ENCODE results near the gene PCDHGC4.

PCDHGC4 gene

GRCh38 chr5:141484310-141484640 is 555 bp upstream of the PCDHGC4 start:
- Mint-ChIP-seq H3K4me1 (peaks cover 8 to 11% of the 10 kb centered on the region in 2 donors), H3K27me3 (peaks cover 77 to 84% of the 10 kb centered on the region in 2 donors), H3K27ac (no peak overlapping the region), H3K4me3 (no peak overlapping the region), H3K36me3 (no peaks in the 10 kb centered on the region), H3K9me3 (no peaks in the 10 kb centered on the region)
- DNase-seq (no peak), ATAC-seq (replicated peaks) (no peak)

GRCh38 chr5:141485321-141486055 is 658 bp downstream of the PCDHGC4 start:
- Mint-ChIP-seq H3K27ac (no peak overlapping the region), H3K4me3 (no peak overlapping the region), H3K9me3 (no peaks in the 10 kb centered on the region), H3K36me3 (no peaks in the 10 kb centered on the region), H3K27me3 (peaks cover 79 to 85% of the 10 kb centered on the region in 2 donors), H3K4me1 (peaks cover 8 to 11% of the 10 kb centered on the region in 2 donors)
- no peak for ATAC-seq (replicated peaks)
- no peak for DNase-seq

GRCh38 chr5:141486091-141486490 is 1.3 kb downstream of the PCDHGC4 start:
- peaks cover 79 to 86% of the 10 kb centered on the region in 2 donors for H3K27me3 Mint-ChIP-seq
- DNase-seq (no peak), ATAC-seq (replicated peaks) (no peak)

GRCh38 chr5:141487131-141487530 is 2.3 kb downstream of the PCDHGC4 start:
- Mint-ChIP-seq H3K27me3 (peaks cover 85 to 94% of the 10 kb centered on the region in 2 donors), H3K36me3 (peaks cover 0 to 6% of the 10 kb centered on the region in 2 donors), H3K27ac (no peak overlapping the region), H3K9me3 (no peaks in the 10 kb centered on the region), H3K4me1 (peaks cover 15 to 16% of the 10 kb centered on the region in 2 donors), H3K4me3 (no peak overlapping the region)
- ATAC-seq (replicated peaks) (no peak), DNase-seq (no peak)

More at GRCh38 chr5:141486091-141486490, 1.3 kb downstream of the PCDHGC4 start:
- peaks cover 0 to 4% of the 10 kb centered on the region in 2 donors for H3K36me3 Mint-ChIP-seq
- peaks cover 9 to 11% of the 10 kb centered on the region in 2 donors for H3K4me1 Mint-ChIP-seq
- H3K9me3 Mint-ChIP-seq: no peaks in the 10 kb centered on the region
- no peak overlapping the region for H3K4me3 Mint-ChIP-seq
- H3K27ac Mint-ChIP-seq: no peak overlapping the region

- ATAC-seq (replicated peaks) (no peak), DNase-seq (no peak)
- H3K27ac Mint-ChIP-seq: no peak within 1 kb of the TSS
- peaks cover 70 to 83% of the 10 kb centered on the region in 2 donors for H3K27me3 Mint-ChIP-seq
- peaks cover 0 to 7% of the 10 kb centered on the region in 2 donors for H3K36me3 Mint-ChIP-seq
- H3K4me3 Mint-ChIP-seq: no peak within 1 kb of the TSS
- no peaks in the 10 kb centered on the region for H3K9me3 Mint-ChIP-seq
- H3K4me1 Mint-ChIP-seq: peaks cover 18% of the 10 kb centered on the region in 2 donors
Measured at GRCh38 chr5:141488591-141489561, 4.0 kb downstream of the PCDHGC4 start, which contains the start of gene PCDHGC5. Gene PCDHGC5 (plus strand): TSS chr5:141489081. CDS start chr5:141489241, 160 bp downstream.

- Mint-ChIP-seq H3K36me3 (peaks cover 0 to 7% of the 10 kb centered on the region in 2 donors), H3K27ac (no peak overlapping the region), H3K4me3 (no peak overlapping the region), H3K4me1 (peaks cover 12% of the 10 kb centered on the region in 2 donors), H3K9me3 (no peaks in the 10 kb centered on the region), H3K27me3 (peaks cover 61 to 83% of the 10 kb centered on the region in 2 donors)
- DNase-seq (no peak), ATAC-seq (replicated peaks) (no peak)
Measured at GRCh38 chr5:141489841-141490240, 5.0 kb downstream of the PCDHGC4 start.

- Mint-ChIP-seq H3K9me3 (no peaks in the 10 kb centered on the region), H3K4me3 (no peak overlapping the region), H3K27ac (no peak overlapping the region), H3K27me3 (peaks cover 58 to 83% of the 10 kb centered on the region in 2 donors), H3K36me3 (peaks cover 0 to 7% of the 10 kb centered on the region in 2 donors), H3K4me1 (peaks cover 7 to 10% of the 10 kb centered on the region in 2 donors)
- no peak for ATAC-seq (replicated peaks)
- DNase-seq: no peak
Measured at GRCh38 chr5:141490271-141490670, 5.4 kb downstream of the PCDHGC4 start.

- ATAC-seq (replicated peaks) (no peak), DNase-seq (no peak)
- Mint-ChIP-seq H3K27ac (no peak overlapping the region), H3K27me3 (peaks cover 58 to 83% of the 10 kb centered on the region in 2 donors), H3K4me3 (no peak overlapping the region), H3K9me3 (no peaks in the 10 kb centered on the region), H3K36me3 (peaks cover 0 to 7% of the 10 kb centered on the region in 2 donors), H3K4me1 (peaks cover 7 to 12% of the 10 kb centered on the region in 2 donors)
Measured at GRCh38 chr5:141490771-141491170, 5.9 kb downstream of the PCDHGC4 start.

GRCh38 chr5:141491323-141492167 is 6.7 kb downstream of the PCDHGC4 start:
- H3K27ac Mint-ChIP-seq: peak overlapping the region; percentile 84
- H3K4me1 Mint-ChIP-seq: peaks cover 7 to 12% of the 10 kb centered on the region in 2 donors
- no peaks in the 10 kb centered on the region for H3K9me3 Mint-ChIP-seq
- H3K4me3 Mint-ChIP-seq: peak overlapping the region; percentile 77 to 87
- no peak for DNase-seq
- peaks cover 57 to 84% of the 10 kb centered on the region in 2 donors for H3K27me3 Mint-ChIP-seq
- no peak for ATAC-seq (replicated peaks)
- H3K36me3 Mint-ChIP-seq: peaks cover 0 to 7% of the 10 kb centered on the region in 2 donors

- no peak for DNase-seq
- H3K27me3 Mint-ChIP-seq: peaks cover 49 to 81% of the 10 kb centered on the region in 2 donors
- peak; percentile 64 to 67 for ATAC-seq (replicated peaks)
- peaks cover 7 to 12% of the 10 kb centered on the region in 2 donors for H3K4me1 Mint-ChIP-seq
- peak overlapping the region; percentile 77 to 87 for H3K4me3 Mint-ChIP-seq
- H3K9me3 Mint-ChIP-seq: no peaks in the 10 kb centered on the region
- peaks cover 0 to 7% of the 10 kb centered on the region in 2 donors for H3K36me3 Mint-ChIP-seq
- H3K27ac Mint-ChIP-seq: peak overlapping the region; percentile 84
Measured at GRCh38 chr5:141492168-141492885, 7.5 kb downstream of the PCDHGC4 start.

GRCh38 chr5:141493500-141494422 is 8.9 kb downstream of the PCDHGC4 start:
- no peaks in the 10 kb centered on the region for H3K9me3 Mint-ChIP-seq
- peaks cover 7 to 12% of the 10 kb centered on the region in 2 donors for H3K4me1 Mint-ChIP-seq
- DNase-seq: no peak
- H3K36me3 Mint-ChIP-seq: peaks cover 0 to 11% of the 10 kb centered on the region in 2 donors
- no peak overlapping the region for H3K27ac Mint-ChIP-seq
- ATAC-seq (replicated peaks): no peak
- no peak overlapping the region for H3K4me3 Mint-ChIP-seq
- peaks cover 52 to 85% of the 10 kb centered on the region in 2 donors for H3K27me3 Mint-ChIP-seq

GRCh38 chr5:141494761-141495452 is 10.1 kb downstream of the PCDHGC4 start:
- H3K9me3 Mint-ChIP-seq: no peaks in the 10 kb centered on the region
- H3K36me3 Mint-ChIP-seq: peaks cover 0 to 11% of the 10 kb centered on the region in 2 donors
- H3K4me1 Mint-ChIP-seq: peaks cover 7 to 12% of the 10 kb centered on the region in 2 donors
- no peak overlapping the region for H3K27ac Mint-ChIP-seq
- DNase-seq (no peak), ATAC-seq (replicated peaks) (no peak)
- no peak overlapping the region for H3K4me3 Mint-ChIP-seq
- peaks cover 42 to 79% of the 10 kb centered on the region in 2 donors for H3K27me3 Mint-ChIP-seq
